GM18858 (cell line): ENCODE measurements around the gene NMBR.
"Not testable (repeated sequence)": the region's sequence is repeated elsewhere in the genome, so short reads cannot be mapped to it uniquely, and the experiment has no call there.

Source experiments
- ATAC-seq: cut with Tn5 transposase; IDR thresholded peaks from one replicate; pipeline ENCODE4 v1.9.1; 2021; ENCODE audit not compliant: unreplicated experiment

NMBR gene

GRCh38 chr6:142071981-142072380 lies 74.9 kb downstream of the NMBR start:
- no peak for ATAC-seq

DNA sequence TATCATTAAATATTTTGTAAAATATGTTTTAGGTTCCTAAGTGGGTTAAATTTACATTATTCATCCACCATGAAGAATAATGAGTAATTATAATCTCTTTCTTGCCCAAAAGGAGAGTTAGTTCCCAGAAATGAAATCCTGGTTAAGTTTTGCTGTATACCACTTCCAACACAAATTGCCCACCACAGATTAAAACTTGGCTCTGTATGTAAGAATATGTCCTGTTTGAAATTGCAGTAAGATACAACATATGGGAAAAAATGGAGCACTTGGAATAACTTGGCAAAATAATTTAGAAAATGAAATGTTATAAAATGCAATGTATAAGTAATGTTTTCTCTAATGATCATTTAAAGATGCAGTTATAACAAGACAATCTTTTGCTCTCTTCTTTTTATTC lies 78.5 kb downstream of the NMBR start:
- no peak for ATAC-seq

DNA sequence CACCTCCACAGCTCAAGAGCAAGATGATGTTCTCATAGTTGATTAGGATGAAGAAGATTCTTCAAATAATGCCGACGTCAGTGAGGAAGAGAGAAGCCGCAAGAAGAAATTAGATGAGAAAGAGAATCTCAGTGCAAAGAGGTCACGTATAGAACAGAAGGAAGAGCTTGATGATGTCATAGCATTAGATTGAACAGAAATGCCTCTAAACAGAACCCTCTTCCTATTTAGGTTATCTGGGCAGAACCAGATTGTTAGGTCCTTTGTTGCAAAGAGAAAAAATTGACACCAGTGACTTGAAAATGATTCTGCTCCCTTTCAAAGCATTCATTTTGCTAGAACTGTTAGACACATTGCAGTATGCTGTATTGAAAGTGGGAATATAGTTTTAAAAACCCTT lies 84.1 kb downstream of the NMBR start:
- not testable (repeated sequence) for ATAC-seq

GRCh38 chr6:142058551-142059290 lies 88.2 kb downstream of the NMBR start:
- ATAC-seq = no peak

DNA sequence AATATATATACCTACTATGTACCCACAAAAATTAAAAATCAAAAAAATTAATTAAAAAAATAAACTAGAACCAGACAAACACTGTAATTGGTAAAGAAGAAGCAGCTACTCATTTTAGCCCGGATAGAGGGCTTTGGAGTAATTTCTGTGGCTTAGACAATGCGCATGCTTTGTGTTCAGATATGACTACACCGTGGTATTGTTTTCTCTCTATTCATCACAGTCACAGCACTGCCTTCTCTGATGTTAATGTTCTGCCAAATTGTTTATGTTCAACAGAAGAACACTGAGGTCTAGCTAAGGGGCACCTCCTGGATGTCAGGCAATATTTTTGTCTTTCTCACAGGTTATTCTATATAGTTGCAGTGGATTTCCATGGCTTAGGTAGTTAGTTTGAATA lies 91.7 kb downstream of the NMBR start:
- peak; percentile 80 for ATAC-seq

DNA sequence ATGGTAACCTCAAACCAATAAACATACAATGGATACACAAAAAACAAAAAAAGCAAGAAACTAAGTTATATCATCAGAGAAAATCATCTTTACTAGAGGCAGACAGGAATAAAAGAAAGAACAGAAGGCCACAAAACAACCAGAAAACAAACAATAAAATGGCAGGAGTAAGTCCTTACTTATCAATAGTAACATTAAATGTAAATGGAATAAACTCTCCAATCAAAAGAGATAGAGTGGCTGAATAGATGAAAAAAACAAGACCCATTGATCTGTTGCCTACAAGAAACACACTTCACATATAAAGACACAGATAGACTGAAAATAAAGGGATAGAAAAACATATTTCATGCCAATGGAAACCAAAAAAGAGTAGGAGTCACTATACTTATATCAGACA lies 95.5 kb downstream of the NMBR start:
- ATAC-seq = no peak

DNA sequence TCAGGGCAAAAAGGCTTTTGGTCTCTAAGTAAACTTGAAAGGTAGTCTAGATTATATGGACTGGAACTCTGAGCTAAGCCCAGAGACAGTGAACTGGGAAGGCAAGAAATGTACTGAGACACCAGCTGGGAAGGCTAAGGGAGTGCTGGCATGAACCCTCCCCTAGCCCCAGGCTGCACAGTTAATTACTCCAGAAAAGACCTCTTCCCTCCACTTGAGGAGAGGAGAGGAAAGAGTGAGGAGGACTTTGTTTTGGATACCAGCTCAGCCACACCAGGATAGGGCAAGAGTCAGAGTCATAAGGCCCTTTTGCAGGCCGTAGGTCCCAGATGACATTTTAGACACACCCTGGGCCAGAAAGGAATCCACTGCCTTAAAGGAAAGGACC lies 98.3 kb downstream of the NMBR start:
- no peak for ATAC-seq

DNA sequence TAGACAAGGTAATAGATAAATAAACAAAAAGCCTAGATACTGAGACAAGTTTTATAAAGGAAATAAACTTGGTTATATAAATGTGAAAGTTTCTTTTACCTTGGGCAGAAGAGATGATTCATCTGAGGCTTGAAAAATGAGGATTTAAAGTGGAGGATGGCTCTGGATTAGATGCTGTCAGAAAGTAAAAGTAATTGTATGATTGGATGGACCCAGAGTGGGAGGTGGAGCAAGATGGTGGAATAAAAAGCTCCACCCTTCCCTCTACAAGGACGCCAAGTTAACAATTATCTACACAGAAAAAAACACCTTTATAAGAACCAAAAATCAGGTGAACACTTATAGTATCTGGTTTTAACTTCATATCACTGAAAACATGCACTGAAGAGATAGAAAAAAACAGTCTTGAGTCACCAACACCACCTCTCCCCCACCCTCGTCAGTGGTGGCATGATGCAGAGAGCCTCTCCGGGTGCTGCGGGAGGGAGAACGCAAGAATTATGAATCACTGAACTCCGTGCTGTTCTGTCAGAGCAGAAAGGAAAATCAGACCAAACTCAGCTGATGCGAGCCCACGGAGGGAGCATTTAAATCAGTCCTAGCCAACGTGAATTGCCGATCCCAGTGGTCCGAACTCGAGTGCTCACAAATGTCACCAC lies 98.9 kb downstream of the NMBR start:
- no peak for ATAC-seq

DNA sequence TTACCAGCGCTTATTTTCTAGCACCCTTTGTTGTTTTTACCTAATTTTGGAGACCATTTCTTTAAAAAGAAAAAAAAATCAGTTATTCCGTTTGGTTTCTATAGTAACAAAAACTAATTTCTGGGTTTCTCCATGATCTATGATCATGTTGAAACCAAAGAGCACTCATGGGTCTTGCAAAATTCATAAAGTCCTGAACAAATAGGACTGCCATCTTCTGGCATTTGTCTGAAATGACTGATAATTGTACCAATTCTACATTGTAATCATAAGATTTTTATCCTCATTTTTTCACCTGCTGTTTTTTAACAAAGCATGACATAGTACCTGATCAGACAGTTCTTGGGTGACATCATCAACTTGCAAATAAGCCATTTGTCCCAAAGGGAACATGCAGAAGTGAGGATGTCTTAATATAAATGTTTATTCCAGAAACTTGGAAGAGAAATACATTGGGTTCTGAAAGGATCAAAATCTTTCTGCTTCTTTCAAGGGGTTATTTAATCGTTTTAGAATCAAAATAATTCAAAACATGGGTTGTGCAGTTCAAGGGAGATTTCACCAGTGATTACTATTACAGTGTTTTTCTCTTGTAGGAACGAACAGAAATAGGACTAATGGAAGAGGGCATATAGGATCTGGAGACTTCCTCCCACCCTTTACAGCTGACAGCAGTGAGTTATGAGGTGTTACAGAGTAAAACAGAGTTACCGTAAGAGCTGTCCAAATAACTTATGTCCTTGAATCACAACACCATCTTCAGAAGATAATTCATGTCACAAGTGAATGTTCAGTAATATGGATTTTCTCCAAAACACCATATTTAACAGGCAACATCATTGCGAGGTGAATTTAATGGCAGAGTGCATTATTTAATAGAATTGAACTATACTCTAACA lies 101.3 kb downstream of the NMBR start:
- ATAC-seq = no peak

- no peak for ATAC-seq
These were observed 111.0 kb downstream of the NMBR start for GRCh38 chr6:142035890-142036289.

DNA sequence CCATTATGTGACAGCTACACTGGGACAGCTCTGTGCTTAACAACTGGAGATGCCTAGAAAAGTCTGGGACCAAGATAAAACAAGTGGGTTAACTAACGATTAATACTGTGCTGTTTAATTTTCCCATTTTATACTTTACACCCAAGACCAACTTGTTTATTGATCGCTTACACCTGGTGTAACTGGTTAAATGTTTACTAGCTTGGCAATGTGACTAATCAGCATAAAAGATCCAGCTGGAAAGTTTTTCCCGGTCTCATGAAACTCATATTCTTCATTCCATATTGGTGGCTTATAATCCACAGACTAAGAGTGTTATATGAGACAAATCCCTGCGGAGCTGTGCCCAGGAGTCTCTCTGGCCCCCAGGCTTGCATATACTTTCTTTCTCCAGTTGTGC lies 115.9 kb downstream of the NMBR start:
- ATAC-seq = no peak

DNA sequence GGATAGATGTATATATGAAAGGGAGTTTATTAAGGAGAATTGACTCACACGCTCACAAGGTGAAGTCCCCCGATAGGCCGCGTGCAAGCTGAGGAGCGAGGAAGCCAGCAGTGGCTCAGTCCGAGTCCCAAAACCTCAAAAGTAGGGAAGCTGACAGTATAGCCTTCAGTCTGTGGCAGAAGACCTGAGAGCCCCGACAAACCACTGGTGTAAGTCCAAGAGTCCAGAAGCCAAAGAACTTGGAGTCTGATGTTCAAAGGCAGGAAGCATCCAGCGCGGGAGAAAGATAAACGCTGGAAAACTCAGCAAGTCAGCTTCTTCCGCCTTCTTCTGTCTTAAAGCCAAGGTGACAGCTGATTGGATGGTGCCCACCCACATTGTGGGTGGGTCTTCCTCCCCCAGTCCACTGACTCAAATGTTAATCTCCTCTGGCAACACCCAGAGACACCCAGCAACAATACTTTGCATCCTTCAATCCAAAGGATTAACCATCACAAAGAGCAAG lies 116.8 kb downstream of the NMBR start:
- peak; percentile 40 for ATAC-seq

DNA sequence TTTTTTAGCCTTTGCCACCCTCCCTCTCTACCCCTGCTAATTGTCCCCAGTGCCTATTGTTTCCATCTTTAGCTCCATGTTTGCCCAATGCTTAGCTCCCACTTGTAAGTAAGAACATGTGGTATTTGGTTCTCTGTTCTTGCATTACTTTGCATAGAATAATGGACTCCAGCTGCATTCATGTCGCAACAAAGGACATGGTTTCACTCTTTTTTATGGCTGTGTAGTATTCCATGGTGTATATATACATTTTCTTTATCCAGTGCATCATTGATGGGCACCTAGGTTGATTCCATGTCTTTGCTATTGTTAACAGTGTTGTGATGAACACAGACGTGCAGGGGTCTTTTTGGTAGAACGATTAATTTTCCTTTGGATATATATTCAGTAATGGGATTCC lies 118.4 kb downstream of the NMBR start:
- no peak for ATAC-seq

GRCh38 chr6:142027804-142028203 lies 119.1 kb downstream of the NMBR start:
- not testable (repeated sequence) for ATAC-seq

- ATAC-seq = no peak
These were observed 119.8 kb downstream of the NMBR start for GRCh38 chr6:142027074-142027473.

DNA sequence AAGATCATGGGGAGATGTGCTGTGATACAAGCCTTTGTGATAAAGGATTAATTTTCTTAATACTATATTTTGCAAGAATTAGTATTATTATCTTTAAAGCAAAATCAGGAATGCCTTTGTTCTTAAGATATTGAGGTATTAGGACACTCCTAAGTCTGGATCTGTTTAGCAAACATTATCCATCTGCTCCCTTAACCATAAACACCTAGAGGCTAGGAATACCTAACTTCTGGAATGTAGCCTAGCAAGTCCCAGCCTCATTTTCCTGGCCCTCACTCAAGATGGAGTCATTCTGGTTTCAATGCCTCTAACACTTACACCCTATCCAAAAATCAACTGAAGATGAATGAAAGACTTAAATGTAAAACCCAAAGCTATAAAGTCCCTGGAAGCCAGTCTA lies 120.5 kb downstream of the NMBR start:
- no peak for ATAC-seq
